ENCODE results near the gene COL27A1. TPM values are rescaled to one million over a fixed set of nuclear protein-coding genes. Genes with fewer than 3 reads are reported as not detected.
A peak's percentile ranks its signal among the peaks of the same experiment; 100 is the strongest.
"Not testable (repeated sequence)": the region's sequence is repeated elsewhere in the genome, so short reads cannot be mapped to it uniquely, and the experiment has no call there.

COL27A1 gene
- total RNA-seq, 1 donor from 2014 or later, result 9.3 TPM

GRCh38 chr9:114317665-114318357 is 162.5 kb downstream of the COL27A1 start:
- intact Hi-C loops (cut with DNase I), result no loop called here

GRCh38 chr9:114318416-114318815 is 163.1 kb downstream of the COL27A1 start:
- Histone ChIP-seq H3K4me1 (no peaks in the 10 kb centered on the region), H3K27me3 (no peaks in the 10 kb centered on the region), H3K27ac (no peak overlapping the region), H3K36me3 (no peaks in the 10 kb centered on the region), H3K9me3 (no peaks in the 10 kb centered on the region), H3K4me3 (no peak overlapping the region)
- intact Hi-C loops (cut with DNase I), result no loop called here
- no peak for TF ChIP-seq CTCF (IDR thresholded peaks at IDR 0.05)
- peak in 1 of 2 donors; percentile 27 for DNase-seq (ENCODE audit: low spot score in 2 of 2)

More at GRCh38 chr9:114317665-114318357, 162.5 kb downstream of the COL27A1 start:
- Histone ChIP-seq H3K36me3 (no peaks in the 10 kb centered on the region), H3K4me3 (no peak overlapping the region), H3K4me1 (no peaks in the 10 kb centered on the region), H3K27ac (no peak overlapping the region), H3K9me3 (no peaks in the 10 kb centered on the region), H3K27me3 (no peaks in the 10 kb centered on the region)
- DNase-seq (ENCODE audit: low spot score in 2 of 2), result peak in 1 of 2 donors; percentile 43
- TF ChIP-seq CTCF (IDR thresholded peaks at IDR 0.05), result no peak

GRCh38 chr9:114319147-114319546 is 163.8 kb downstream of the COL27A1 start:
- no peak for TF ChIP-seq CTCF (IDR thresholded peaks at IDR 0.05)
- peak in 1 of 2 donors; percentile 33 for DNase-seq (ENCODE audit: low spot score in 2 of 2)
- Histone ChIP-seq H3K4me3 (no peak overlapping the region), H3K36me3 (no peaks in the 10 kb centered on the region), H3K4me1 (no peaks in the 10 kb centered on the region), H3K27ac (no peak overlapping the region), H3K27me3 (no peaks in the 10 kb centered on the region), H3K9me3 (no peaks in the 10 kb centered on the region)
- intact Hi-C loops (cut with DNase I), result no loop called here

- not testable (repeated sequence) for DNase-seq (ENCODE audit: low spot score in 2 of 2)
These were observed 165.4 kb downstream of the COL27A1 start for GRCh38 chr9:114320710-114321109.

GRCh38 chr9:114321759-114322158 is 166.4 kb downstream of the COL27A1 start:
- no peak for DNase-seq (ENCODE audit: low spot score in 2 of 2)
- no peak overlapping the region for H3K27ac ChIP-seq
- H3K27me3 ChIP-seq, result no peaks in the 10 kb centered on the region
- no peaks in the 10 kb centered on the region for H3K36me3 ChIP-seq
- no peaks in the 10 kb centered on the region for H3K9me3 ChIP-seq
- no peak for TF ChIP-seq CTCF (IDR thresholded peaks at IDR 0.05)
- intact Hi-C loops (cut with DNase I), result no loop called here
- H3K4me3 ChIP-seq, result no peak overlapping the region
- H3K4me1 ChIP-seq, result no peaks in the 10 kb centered on the region

More at GRCh38 chr9:114320710-114321109, 165.4 kb downstream of the COL27A1 start:
- intact Hi-C loops (cut with DNase I); H3K4me3 ChIP-seq; H3K27ac ChIP-seq; H3K36me3 ChIP-seq; H3K9me3 ChIP-seq; H3K4me1 ChIP-seq; H3K27me3 ChIP-seq: not testable (repeated sequence)

- intact Hi-C loops (cut with DNase I); DNase-seq (ENCODE audit: low spot score in 2 of 2); H3K4me3 ChIP-seq; H3K27ac ChIP-seq; H3K27me3 ChIP-seq; H3K36me3 ChIP-seq; H3K9me3 ChIP-seq; H3K4me1 ChIP-seq: not testable (repeated sequence)
These were observed 167.0 kb downstream of the COL27A1 start for GRCh38 chr9:114322160-114322818.

- H3K4me1 ChIP-seq; intact Hi-C loops (cut with DNase I); H3K36me3 ChIP-seq; H3K9me3 ChIP-seq; H3K27me3 ChIP-seq; H3K4me3 ChIP-seq; H3K27ac ChIP-seq; DNase-seq (ENCODE audit: low spot score in 2 of 2): not testable (repeated sequence)
These were observed 167.6 kb downstream of the COL27A1 start, which contains the start of gene ORM1 for GRCh38 chr9:114322831-114323531. ORM1 (plus strand) TSS chr9:114323098; CDS start chr9:114323134, 36 bp downstream.

- H3K4me1 ChIP-seq; intact Hi-C loops (cut with DNase I); DNase-seq (ENCODE audit: low spot score in 2 of 2); H3K36me3 ChIP-seq; H3K4me3 ChIP-seq; H3K27ac ChIP-seq; H3K9me3 ChIP-seq; H3K27me3 ChIP-seq: not testable (repeated sequence)
These were observed 168.5 kb downstream of the COL27A1 start for GRCh38 chr9:114323849-114324248.
